Gastroesophageal sphincter (tissue), 3 donors: Measurements from ENCODE around the gene PDSS1.

Experiments
- EP300 ChIP-seq: sonication (generic); formaldehyde crosslinking; IDR thresholded peaks from one replicate; pipeline ENCODE4 v1.6.1; 2017; ENCODE audit warnings: antibody characterized with exemption, mild to moderate bottlenecking
- TF ChIP-seq, protein P1 (sequence below), 4 experiments: fragments of 200-600 bp in 2 of 4; fragments of 450-650 bp in 2 of 4; sonication (generic) in 1 of 4; IDR thresholded peaks; one replicate each; pipeline ENCODE4 v1.5.1; 2017 to 2019; ENCODE audit warnings: antibody characterized with exemption in 4 of 4, mild to moderate bottlenecking in 2 of 4, moderate library complexity in 2 of 4

DNA sequence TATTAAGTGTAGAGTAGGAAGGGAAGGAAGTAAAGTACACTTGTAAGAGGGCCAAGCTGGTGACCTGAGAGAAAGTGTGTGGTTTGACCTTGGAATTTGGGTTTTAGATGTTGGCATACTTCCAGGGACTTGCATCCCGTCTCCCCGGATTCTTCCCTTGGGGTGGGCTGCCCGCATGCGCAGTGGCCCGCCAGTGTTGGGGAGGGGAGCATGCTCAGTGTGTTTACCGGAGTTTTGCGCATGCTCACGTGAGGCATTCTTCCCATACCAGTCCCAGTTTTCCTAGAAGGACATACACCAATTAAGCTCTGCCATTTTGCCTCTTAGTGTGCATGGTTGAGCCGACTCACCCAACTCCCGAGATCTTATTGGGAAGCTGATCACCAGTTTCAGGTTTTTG lies 9.4 kb downstream of the PDSS1 start:
- TF ChIP-seq, protein P1, sequence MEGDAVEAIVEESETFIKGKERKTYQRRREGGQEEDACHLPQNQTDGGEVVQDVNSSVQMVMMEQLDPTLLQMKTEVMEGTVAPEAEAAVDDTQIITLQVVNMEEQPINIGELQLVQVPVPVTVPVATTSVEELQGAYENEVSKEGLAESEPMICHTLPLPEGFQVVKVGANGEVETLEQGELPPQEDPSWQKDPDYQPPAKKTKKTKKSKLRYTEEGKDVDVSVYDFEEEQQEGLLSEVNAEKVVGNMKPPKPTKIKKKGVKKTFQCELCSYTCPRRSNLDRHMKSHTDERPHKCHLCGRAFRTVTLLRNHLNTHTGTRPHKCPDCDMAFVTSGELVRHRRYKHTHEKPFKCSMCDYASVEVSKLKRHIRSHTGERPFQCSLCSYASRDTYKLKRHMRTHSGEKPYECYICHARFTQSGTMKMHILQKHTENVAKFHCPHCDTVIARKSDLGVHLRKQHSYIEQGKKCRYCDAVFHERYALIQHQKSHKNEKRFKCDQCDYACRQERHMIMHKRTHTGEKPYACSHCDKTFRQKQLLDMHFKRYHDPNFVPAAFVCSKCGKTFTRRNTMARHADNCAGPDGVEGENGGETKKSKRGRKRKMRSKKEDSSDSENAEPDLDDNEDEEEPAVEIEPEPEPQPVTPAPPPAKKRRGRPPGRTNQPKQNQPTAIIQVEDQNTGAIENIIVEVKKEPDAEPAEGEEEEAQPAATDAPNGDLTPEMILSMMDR (IDR thresholded peaks at IDR 0.05), result no peak
- TF ChIP-seq EP300, result no peak
